Measurements from ENCODE around the gene ATP13A1.

ATP13A1 gene

DNA sequence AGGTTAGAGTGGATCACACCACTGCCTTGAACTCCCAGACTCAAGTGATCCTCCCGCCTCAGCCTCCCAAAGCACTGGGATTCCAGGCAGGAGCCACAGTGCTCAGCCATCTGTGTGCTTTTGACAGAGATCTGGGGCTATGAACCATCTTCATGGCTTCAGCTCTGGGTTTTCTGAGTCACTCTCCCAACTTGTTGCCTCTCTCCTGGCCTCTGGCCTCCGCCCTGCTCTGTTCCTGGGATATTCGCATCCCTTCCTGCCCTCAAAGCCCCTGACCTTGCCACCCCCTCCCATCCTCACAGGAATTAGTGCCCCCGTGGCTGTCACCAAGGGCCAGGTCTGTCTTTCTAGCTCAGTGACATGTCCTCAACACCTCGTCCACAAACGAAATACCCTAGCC lies 14.3 kb downstream of the ATP13A1 start:
- TF ChIP-seq, protein P1, sequence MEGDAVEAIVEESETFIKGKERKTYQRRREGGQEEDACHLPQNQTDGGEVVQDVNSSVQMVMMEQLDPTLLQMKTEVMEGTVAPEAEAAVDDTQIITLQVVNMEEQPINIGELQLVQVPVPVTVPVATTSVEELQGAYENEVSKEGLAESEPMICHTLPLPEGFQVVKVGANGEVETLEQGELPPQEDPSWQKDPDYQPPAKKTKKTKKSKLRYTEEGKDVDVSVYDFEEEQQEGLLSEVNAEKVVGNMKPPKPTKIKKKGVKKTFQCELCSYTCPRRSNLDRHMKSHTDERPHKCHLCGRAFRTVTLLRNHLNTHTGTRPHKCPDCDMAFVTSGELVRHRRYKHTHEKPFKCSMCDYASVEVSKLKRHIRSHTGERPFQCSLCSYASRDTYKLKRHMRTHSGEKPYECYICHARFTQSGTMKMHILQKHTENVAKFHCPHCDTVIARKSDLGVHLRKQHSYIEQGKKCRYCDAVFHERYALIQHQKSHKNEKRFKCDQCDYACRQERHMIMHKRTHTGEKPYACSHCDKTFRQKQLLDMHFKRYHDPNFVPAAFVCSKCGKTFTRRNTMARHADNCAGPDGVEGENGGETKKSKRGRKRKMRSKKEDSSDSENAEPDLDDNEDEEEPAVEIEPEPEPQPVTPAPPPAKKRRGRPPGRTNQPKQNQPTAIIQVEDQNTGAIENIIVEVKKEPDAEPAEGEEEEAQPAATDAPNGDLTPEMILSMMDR (IDR thresholded peaks at IDR 0.05; ENCODE audit: extremely low read depth, missing control alignments) = no peak
- DNase-seq (ENCODE audit: low spot score) = no peak

DNA sequence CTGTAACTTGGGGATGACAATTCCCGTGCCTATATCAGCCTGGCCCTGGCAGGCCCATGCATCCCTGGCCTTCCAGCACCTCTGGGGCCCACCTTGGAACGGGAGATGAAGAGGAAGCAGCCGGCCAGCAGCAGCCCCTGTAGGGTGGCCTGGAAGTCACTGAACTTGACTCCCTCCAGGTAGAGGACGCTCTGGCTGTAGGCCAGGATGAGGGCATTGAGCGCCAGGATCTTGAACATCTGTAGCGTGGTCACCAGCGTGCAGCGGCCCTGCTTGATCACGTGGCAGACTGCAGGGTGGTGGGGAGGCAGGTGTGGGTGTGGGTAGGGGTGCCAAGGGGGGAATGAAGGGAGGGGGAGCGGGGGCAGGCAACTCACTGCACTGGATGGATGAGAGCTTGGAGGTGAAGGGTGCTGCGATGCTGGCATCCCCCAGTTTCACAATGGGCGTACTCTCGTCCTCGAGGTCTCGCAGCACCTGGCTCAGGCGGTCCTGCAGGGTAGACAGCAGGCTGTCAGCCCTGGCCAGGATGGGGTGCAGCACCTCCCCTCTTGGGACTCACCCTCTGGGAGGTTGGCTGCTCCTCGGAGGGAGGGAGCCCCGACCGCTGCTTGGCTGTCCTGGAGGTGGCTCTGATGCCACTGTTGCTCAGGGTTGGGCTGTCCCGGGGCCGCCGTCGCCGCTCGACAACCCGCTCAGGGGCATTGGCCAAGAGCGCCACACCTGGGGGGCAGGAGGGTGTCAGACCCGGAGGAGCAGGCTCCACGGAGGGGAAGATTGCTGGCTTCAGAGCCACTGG lies 16.2 kb downstream of the ATP13A1 start:
- TF ChIP-seq, protein P1 (IDR thresholded peaks at IDR 0.05; ENCODE audit: extremely low read depth, missing control alignments) = no peak
- DNase-seq (ENCODE audit: low spot score) = no peak

DNA sequence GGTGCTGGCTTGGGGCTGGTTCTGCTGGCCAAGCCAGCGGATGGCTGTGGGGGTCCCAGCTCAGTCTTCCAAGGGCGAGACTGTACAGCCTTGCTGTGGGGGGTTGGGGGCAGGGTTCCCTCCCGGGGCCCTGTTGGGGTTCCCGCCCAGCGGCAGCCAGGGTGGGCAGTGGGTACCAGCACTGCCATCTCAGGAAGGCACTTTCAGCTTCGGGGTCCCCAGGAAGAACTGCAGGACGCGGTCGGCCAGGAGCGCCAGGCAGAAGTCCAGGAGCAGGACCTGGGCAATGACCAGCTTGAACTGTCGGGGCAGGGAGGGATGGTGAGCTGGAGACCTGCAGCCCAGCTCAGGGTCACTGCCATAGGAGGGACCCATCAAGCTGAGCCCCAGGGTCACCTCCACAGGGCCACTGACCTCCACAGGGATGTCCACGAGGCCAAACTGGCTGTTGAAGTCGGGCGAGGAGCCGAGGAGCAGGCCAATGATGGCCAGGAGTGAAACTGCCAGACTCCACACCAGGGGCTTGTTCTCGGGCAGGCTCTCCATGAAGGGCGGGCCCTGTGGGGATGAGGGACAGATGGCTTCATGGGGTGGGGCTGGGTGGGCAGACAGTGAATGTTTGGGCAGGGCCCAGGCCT lies 18.1 kb downstream of the ATP13A1 start:
- no peak for DNase-seq (ENCODE audit: low spot score)

DNA sequence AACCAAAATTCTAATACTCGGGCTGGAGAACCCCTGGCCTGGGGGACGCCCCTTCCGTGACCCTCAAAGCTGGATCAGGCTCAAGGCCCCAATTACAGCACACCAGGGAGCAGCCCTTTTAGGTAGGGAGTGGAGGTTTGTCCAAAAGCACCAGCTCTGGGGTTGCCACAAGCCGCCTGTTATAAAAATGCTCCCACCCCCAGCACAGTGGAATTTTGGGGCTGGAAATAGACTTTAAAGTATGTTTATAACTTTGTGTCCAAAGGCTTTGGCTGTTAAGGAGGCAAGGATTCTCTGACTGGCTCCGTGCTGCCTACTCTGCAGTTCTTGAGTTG lies 19.5 kb downstream of the ATP13A1 start:
- TF ChIP-seq, protein P1 (IDR thresholded peaks at IDR 0.05; ENCODE audit: extremely low read depth, missing control alignments) = no peak
- DNase-seq (ENCODE audit: low spot score) = no peak

More for the DNA sequence above, 18.1 kb downstream of the ATP13A1 start:
- TF ChIP-seq, protein P1 (IDR thresholded peaks at IDR 0.05; ENCODE audit: extremely low read depth, missing control alignments) = no peak

DNA sequence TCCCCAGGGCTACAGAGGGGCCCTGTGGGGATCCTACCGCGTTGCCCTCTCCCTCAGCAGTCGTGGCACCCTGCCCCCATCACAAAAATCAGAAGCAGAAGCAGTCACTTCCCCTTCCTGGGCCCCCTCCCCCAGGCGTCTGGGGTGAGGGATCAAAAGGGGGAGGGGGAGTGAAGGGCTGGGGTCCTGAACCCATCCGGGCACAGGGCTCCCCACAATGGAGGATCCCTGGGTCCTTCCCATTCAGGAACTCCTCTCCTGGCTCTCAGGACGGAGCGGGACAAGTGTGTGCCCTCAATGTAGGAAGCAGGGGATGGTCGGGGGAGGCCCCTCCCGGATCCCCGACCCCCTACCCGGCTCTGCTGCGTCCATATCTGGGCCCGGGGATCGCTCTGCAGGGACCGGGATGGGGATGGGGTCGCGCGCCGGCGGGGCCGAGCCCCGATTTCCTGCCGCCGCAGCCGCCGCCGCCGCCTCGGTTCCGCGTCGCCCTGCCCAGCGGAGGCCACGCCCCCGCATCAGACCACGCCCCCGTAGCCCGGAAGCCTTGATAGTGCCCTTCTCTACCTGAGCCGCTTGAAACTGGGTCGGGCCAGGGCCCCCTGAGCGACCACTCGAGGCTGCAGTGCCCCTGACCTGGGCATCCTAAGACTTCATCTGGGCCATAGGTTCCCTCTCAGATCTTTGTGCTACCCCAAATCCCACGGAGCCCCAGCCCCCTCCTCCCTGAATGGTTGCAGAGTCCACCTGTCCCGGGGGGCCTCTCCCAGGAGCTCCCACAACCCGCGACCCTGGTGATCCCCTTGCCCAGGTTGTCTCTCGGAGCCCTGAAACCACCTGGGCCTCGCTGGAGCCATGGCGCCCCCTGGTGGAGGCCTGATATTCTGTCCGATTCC lies 20.1 kb downstream of the ATP13A1 start, which contains the start of gene GMIP:
Gene GMIP (minus strand): TSS at position 500 of the 896 bp plus-strand sequence. CDS start 128 bp downstream, at position 372.
- TF ChIP-seq, protein P1 (IDR thresholded peaks at IDR 0.05; ENCODE audit: extremely low read depth, missing control alignments) = peak; percentile 81
- DNase-seq (ENCODE audit: low spot score) = peak; percentile 97

DNA sequence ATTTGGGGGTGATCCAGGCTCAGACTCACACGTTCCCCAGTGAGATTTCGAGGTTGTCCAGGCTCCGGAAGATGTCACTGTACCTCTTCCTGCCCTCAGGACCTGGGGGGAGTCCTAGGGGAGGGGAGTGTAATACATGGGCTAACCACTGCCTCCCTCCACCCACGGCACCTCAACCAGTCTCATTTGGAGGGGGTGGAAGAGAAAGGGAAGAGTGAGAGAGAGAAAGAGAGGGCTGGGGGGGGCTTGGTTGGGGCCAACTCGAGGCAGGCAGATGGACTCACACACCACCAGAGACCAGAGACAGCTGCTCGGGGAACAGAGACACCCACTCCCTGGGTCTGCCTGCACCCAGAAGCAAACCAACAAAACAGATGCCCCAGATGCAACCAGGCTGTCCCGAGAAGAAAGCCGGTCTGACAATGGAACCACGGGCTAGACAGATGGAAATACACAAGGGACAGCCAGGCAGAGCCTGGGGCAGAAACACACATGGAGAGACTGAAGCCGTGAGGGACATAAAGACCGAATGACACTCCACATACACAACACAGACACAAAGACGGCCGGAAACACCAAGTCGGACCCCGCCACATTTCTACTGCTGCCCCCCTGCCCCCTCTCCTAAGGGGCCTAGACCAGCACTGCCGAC lies 20.8 kb downstream of the ATP13A1 start:
- TF ChIP-seq, protein P1 (IDR thresholded peaks at IDR 0.05; ENCODE audit: extremely low read depth, missing control alignments) = no peak
- DNase-seq (ENCODE audit: low spot score) = peak; percentile 83
